HG02571 (cell line): ENCODE results near the gene PAQR9.

ENCODE experiments used
- ATAC-seq: cut with Tn5 transposase; IDR thresholded peaks from one replicate; pipeline ENCODE4 v1.9.1; 2021; ENCODE audit warnings: mild to moderate bottlenecking, moderate library complexity; ENCODE audit not compliant: unreplicated experiment

PAQR9 gene

DNA sequence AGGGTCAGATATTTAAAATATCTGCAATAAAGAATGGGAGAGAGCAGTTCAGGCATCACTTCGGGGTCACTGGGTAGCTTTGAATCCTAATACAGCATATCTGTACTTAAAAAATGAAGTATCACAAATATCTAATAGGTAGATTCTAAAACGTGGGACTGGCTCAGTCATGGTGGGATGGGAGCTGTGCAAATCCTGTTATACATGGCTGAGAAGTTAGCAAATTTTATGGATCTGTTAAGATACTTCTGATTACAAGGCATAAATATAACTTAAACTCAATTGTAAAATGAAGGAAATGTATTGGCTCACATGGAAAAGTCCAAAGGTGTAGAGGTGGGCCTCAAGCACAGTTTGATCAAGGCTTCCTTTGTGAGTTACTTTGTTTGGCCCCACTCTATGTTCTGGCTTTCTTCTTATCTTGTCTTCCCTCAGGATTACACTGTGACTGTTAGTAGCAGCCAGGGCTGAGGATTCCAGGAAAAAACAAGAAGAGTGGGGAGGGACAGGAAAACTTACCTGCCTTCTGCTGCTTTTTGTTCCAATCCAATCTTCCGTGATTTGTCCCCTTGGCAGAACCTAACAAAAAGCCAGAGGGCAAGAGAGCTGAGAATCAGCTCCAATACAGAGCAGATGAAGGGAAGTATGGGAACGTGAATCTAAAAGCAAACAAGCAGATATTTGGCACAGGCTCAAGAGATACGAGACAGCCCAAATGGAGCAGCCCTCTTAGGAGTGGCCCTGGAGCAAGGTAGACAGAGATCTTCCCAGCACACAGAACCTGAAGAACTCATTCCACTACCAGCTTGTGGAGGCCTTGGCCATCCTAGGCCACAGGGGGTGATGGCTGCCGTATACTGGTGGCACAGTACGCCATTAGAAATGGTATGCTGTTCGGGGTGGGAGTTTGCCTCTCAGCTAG, 10.9 kb downstream of the PAQR9 start:
- ATAC-seq: no peak

DNA sequence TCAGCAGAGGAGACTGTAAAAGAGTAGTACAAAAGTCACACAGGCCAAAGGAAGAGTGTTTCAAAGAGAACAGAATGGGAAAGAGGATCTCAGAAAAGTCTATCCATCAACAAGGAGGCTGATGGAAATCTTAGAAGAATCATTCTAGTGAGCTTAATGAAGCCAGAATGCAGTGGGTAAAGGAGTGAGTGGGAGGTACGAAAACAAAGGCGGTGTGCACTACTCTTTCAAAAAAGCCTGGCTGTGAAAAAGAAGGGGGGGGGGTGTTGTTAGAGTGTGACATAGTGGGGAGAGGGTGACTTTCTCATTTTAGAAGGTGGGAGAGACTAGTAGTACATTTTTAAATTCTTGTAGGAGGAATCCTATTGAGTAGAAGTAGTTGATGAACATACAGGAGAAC, 11.7 kb downstream of the PAQR9 start:
- no peak for ATAC-seq

DNA sequence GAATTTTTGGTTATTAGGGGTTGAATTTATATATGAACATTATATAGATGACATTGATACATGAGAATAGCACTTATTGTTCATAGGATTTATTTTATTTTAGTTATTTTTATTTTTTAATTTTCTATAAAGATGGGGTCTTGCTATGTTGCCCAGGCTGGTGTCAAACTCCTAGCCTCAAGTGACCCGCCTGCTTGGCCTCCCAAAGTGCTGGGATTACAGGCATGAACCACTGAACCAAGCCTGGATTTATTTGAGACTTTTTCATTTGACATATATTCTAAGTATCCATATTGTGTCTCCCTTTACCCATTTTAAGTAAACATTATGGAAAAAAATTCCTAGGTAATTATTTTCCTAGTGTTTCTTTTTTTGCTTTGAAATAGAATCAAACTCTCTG, 12.5 kb downstream of the PAQR9 start:
- no peak for ATAC-seq

DNA sequence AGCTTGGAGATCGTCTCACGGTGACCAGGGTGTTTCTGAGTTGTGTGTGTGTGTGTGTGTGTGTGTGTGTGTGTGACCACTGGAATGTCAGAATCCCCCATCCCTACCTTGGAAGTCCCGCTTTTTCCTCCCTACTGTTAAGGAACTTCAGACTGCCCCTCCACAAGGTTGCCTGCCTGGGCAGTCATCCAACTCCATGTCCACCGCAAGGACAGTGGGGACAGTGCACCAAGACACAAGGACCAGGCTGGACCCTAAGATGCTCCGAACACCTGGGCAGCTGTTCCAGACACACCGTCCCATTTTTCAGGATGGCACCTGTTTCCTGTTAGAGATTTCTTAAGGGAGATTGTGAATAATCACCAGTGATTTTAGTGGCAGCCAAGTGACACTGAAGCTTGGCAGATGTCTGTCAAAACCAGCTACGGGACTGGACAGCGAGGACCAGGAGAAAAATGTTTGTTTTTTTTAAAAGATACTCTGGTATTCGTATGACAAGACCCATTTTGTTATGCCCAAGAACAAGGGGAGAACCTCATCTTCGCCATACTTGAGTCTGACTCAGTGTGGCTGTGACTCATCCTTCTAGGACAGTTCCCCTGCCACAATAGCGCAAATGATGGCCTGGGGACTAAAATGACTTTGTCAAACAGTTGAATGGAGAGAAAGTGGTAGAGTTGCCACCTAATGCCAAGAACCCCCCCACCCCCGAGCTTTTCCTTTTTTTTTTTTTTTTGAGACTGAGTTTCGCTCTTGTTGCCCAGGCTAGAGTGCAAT, 15.5 kb downstream of the PAQR9 start:
- ATAC-seq: no peak

DNA sequence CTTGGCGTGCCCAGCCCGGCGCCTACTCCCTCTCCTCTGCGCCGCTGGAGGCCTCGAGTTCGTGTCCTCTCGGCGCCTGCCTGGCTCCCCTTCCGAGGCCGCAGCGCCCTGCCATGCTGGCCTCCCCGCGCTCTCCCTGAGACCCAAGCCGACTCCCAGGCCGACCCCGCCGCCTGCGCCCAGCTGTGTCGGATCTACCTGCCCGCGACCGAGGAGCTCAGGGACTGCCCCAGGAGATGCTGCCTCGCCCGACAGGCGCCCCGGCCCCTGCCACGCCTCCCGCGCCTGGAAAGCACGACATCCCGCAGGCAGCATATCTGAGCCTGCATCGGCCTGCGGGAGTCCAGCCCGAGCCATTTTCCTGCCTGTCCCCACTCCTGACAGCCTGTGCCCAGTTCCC, 16.1 kb downstream of the PAQR9 start:
- ATAC-seq: no peak

DNA sequence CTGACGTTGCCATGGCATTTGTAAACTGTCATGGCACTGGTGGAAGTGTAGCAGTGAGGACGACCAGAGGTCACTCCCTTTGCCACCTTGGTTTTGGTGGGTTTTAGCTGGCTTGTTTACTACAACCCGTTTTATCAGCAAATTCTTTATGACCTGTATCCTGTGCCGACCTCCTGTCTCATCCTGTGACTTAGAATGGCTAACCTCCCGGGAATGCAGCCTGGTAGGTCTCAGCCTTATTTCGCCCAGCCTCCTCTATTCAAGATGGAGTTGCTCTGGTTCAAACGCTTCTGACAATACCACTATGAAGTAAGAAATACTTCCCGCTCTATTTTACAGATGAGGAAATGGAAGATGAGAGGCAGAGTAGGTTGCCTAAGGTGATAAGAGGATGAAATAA, 16.6 kb downstream of the PAQR9 start:
- ATAC-seq: no peak

DNA sequence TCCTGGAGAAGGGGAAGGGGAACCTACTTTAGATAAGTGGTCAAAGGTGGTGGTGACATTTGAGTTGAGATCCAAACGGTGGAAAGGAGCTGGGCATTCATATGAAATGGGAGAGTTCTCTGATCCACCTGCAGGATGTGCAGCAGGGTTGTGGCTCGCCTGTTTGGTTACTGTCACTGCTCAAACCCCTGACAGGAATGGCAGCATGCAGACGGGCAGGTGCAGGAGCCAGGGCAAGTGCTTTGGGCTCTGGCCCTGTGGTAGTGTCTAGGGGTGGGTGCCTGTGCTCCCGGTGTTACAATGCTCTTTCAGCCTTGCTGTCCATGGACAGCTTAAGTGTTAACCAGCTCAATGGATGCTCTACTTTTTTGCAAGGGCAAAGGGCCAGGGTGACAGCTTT, 18.5 kb downstream of the PAQR9 start:
- ATAC-seq: no peak

DNA sequence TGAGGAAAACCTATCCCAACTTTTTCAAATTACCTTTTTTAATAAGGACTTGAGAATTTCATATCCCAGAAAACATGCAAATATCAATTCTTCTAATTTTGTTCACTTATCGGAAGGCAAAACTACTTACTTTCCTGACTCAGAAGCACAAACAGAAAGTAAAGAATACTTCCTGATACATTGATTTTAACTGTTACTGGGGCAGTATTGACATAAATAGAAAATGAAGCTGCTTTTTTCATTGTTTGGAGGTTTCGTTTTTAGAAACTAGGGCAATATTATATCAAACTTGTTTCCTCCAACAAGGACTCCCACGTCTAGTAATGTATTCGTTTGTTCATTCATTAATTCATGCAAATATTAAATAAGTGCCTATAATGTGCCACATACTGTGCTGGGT, 19.1 kb downstream of the PAQR9 start:
- no peak for ATAC-seq

DNA sequence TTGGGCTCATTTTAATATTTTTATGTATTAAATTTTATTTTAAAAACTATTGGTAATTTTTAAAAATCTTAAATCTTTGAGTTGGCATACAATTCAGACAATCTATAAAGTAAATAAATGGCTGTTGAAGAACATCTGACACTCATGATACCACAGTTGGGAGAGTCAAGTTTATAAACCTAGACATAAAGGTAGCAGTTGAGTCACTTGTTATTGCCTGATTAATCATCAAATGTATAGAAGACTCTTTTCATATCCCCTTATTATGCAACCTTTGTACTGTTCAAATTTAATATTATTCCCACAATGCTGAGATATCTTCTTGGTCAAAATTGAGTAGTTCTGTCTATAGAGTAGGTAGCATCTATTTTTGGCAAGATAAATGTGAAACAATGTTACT, 19.6 kb downstream of the PAQR9 start:
- no peak for ATAC-seq

DNA sequence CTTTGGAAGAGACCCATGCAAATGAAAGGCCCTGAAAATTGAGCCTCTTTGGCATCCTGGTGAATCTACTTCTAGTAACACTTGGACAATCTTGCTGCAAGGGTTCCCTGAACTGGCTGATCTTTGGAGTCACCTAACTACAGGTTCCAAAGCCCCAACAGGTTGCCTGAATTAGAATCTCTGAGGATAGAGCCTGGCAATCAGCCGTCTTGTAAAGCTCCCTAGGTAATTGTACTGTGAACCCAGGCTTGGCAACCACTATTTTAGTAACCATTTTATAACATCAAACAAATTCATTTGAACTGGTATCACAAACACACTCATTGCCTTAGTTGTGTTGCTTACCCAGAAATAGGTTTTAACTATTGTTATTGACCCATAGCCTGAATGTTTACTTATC, 20.1 kb downstream of the PAQR9 start:
- ATAC-seq: no peak

DNA sequence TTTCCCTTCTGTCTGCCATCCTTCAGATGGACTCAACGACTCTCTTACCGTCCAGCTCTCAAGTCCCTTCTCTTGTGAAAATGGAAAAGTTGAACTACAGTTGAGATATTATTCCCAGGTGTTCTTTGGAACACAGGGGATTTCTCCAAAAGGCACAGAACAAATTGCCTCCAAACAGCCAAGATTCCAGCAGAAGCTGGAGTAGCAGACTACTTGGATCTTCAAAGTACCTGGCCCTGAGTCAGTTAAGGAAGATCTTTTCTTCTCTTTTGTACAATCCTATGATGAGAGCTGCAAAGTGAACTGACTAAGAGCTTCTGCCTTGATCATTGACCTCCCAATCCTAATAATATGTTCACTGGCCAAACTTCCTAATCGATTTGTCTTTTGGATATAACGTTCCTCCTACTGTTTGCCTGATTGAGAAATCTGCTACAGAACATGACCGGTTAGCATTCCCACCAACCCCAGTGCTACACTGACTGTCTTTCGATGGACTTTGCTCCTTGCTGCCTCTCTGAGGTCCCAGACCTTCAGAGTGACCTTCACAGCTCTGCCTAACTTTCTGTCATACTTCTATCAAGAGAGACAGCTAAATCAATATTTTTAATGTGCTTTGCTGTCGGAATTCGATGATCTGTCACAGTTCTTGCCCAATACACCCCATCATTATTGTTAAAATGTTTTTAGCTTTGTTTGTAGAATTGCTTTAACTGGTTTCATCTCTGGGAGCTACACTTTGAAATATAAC, 21.9 kb downstream of the PAQR9 start:
- ATAC-seq: no peak

DNA sequence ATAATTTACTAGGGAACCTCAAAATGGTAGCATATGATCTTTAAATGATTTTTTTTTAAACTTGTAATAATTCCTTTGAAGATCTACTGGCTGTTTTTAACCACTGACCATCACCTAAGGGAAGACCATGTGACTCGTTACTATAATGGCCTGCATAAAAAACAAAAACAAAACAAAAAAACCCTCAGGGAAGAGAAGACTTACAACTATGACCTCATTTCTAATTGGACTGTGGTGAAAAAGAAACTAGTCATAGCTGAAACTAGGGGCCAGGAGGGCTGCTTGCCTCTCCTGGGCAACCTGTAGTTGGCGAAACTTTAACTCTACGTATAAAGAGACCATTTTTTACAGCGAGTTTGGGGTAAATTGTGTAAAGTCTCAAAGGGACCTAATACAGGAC, 23.0 kb downstream of the PAQR9 start:
- ATAC-seq: no peak

DNA sequence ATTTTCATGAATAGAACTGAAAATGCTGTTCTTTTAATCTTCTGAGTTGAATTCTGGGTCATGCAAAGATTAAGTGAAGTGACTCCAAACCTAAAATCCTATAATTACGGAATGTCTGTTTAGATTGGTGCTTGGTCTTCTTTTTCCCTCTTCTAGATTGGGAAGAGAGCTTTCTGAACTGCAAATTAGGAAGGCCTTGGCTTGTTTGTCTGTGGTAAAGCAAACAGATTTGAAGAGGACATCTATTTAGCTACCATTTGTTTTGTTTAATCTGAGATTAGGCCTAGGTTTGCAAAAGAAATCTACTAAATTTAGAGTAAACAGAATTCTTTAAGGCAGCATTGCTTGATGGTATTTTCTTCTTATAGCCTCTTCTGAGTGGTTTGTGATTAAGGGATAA, 23.5 kb downstream of the PAQR9 start:
- ATAC-seq: no peak

DNA sequence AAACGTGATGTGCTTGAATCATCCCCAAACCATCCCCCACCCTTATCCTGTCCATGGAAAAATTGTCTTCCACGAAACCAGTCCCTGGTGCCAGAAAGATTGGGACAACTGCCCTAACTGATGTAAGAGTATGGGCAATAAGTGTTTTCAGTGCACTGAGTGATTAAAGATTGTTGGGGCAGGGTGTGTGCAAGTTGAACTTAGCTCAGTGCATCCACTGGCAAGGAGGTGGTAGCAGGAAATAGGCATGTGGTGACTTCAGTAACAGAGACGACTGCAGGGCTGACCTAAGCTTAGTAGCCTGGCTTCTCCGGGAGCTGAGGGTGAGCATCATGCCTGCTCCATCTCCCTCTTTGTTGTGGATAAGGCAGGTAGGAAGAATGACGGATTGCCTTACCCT, 27.5 kb downstream of the PAQR9 start:
- ATAC-seq: no peak

DNA sequence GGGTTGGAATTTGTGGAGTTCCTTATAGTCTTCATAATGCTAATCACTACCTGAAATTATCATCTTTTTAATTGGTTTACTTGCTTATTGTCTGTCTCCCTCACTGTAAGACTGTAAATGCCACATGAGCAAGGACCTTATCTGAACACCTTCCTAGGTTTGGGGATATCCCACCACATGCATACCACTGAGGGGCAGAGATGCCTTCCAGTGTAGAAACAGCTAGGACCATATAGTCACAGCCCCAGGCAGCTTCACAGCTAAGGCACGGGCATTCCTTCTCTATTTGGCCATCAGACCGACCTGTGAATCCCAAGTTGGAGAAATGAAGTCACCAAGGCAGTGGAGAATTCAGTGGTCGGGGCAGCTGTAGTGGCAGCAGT, 28.6 kb downstream of the PAQR9 start:
- no peak for ATAC-seq

DNA sequence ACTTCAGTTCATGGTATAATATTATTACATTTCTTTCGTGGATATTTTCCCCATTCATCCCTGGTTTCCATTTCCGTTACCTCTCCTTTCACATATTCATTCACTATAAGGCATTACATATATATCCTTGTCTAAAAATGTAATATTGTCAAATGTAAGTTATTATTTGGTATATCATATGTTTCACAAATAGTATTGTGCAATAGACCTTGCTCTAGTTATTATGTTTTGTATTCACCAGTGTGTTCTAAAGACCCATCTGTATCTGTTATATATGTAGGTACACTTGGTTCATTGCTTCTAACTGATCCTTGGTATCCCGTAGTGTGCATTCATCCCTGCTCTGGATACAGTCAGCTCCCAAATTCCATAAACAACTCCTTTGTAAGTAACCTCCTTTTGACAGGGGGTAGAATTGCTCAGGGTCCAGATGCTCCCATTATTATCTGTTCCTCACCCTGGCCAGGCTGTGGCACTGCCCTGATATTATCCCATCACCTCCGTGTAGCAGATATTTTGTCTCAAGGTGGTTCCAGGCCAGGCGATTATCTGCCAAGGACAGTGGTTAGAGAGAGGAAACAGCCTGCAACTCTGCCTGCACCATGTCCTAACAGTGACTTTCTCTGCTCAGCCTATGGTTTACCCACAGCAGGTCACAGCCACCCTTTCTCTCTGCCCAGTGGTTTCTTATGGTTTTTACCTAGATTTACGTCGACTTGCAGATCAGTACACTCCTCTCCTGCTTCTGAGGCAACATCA, 29.2 kb downstream of the PAQR9 start:
- no peak for ATAC-seq

DNA sequence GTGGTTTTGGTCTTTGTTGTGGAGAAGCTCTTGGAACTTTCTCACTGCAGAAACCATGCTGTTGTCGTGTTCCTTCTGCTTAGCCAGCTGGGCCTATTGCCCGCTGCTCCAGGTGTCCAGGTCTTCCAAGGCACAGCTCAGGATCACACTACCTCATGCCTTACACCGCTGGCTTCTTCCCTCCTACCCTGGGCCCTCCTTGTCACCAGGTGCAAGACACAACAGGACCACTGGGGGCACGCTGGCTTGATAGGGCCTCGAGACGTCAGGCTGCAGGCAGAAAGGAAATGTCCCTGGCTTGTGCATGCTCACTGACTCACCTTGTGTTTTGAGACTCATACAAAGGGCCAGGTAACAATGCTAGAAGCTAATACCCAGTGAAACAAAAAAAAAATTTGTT, 32.3 kb downstream of the PAQR9 start:
- peak; percentile 65 for ATAC-seq

DNA sequence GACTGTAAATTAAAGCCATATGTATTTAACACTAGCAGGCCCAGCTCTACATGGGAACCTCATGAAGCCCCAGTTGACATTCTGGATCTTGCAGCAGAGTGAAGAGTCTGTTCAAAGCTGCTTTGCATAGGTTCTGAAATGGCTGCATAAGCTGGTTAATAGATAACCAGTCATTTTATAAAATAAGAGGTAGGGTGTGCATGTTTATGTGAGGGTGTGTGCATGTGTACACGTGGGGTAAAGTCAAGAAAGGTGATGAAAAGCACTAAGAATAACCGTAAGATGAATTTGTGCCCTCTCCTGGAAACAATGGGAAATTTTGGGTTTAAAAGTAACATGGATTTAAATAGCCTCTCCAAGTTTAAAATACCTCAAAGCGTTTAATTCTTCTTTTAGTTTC, 33.0 kb downstream of the PAQR9 start:
- ATAC-seq: no peak

DNA sequence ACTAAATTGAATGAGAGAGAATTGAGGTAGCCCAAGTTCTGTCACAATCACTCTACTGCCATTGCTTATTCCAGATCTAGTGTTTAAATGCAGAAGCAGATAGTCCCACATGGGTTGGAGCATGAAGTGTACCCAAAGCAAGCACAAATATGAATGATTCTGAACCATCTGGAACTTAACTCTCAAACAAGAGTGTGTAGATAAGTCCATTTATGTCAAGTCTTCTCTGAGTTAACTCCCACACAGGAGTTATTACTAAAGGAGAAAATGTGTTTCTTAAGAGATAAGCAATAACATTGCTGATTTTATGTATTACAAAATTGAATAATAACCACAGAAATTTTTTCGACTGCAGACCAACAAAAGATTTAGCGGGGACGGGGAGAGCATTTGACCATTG, 33.6 kb downstream of the PAQR9 start:
- no peak for ATAC-seq

DNA sequence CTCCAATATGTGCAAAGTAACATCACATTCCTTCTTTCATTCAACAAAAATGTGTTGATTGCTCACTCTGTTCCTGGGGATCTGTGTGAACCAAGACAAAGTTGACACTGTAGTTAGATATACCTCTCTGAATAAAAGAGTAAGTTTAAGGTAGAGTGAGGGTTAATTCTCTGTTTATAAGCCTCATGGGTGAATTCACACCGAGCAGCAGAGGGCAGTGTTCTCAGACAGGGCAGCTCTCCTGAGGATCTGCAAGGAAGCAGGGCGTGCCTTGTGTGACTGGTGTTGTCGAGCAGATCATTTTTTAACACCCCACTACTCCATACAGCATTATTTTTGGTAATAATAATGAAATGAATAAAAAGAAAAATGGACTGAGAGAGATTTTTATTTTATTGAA, 34.4 kb downstream of the PAQR9 start:
- ATAC-seq: no peak

DNA sequence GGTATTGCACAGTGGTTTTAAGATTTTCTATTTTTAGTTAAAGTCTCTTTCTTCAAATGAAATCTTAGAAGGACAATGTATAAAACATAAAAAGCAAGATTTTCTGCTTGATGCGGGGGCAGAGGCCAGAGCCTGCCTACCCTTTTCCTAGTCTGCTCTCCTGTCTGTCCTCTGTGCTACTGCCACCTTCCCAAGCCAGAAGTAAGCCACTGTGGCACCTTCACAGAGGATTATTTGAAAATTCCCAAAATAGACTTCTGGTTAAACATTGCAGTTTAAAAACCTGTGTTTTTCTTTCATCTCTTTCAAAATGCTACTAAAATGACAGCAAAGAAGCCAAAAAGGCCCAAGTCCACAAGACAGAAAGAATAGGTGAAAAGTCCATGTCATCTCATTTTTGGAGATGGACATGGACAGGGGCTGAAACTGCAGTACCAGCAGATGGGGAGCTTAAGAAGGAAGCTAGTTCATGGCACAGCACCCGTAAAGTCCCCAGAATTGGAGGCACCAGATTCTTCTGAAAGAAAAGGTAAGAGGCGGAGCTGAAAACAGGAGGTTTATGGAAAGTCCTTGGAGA, 37.0 kb downstream of the PAQR9 start:
- ATAC-seq: no peak
